Measurements from ENCODE around the gene PBRM1.
A peak's percentile ranks its signal among the peaks of the same experiment; 100 is the strongest.
"Not testable (repeated sequence)": the region's sequence is repeated elsewhere in the genome, so short reads cannot be mapped to it uniquely, and the experiment has no call there.

The PBRM1 gene

DNA sequence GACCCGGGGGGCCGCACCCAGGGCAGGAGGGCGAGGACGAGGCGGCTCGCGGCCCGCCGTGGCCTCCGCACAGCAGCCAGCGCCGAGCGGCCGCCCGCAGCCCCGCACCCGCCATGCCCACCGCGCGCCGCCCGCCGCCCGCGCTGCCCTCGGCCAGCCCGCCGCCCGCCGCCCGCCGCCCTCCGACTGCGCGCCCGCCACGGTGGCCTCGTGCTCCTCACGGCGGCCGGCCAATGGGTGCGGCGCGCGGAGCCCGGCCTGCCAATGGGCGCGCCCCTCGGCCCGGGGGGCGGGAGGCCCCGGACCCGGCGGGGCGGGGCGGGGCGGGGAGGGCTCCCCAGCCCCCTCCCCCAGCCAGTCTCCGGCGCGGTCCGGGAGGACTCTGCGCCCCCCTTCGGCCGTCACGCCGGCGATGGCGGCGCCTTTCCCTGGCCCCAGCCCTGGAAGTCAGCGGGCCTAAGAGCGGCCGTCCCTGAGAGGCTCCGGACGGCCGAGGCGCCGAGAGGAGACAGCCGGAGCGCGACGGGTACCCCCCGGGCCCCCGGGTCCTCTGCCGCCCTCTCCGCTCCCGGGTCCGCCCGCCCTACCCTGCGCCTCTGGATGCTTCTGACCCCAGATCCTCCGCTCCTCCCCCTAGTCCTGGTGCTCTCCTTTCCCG lies 152.0 kb downstream of the PBRM1 start, which contains the start of gene NT5DC2:
NT5DC2 (minus strand) TSS at position 235 of the 658 bp plus-strand sequence; CDS start at position 115, 120 bp downstream.
- peak; percentile 54 for DNase-seq

DNA sequence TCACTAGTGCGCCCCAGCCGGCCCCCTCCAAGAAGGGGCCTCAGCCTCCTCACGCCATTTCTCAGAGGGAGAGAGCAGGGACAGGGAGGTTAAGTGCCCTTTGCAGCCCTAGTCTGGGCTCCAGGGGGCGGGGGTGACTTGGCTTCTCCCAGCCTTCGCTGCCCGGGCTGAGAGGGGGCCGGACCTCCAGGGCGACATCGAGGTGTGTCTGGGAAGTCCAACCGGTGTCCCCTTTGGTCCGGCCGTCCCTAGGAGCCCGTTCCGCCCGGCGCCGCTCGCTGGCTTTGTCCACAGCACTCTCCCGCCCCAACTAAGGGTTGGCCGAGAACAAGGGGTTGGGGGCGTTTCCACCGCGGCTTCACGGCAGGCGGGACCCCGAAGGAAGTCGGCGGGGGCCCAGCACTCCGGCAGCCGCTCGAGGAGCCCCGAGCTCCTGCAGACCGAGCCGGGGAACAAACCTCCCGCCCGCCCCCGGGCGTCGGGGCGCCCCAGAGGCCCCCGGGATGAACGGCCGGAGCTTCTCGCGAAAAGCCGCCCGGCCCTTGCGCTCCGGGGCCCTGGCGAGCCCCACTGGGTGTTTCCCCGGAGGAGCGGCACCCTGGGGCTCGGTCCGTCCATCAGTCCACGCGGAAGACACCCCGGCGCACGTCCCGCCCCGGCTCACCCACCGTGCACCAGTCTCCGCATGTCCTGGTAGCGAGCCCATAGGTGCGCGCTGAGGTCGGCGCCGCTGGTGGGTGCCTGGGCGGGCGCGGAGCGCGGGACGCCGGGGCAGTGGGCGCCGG lies 152.7 kb downstream of the PBRM1 start:
- no peak for DNase-seq

DNA sequence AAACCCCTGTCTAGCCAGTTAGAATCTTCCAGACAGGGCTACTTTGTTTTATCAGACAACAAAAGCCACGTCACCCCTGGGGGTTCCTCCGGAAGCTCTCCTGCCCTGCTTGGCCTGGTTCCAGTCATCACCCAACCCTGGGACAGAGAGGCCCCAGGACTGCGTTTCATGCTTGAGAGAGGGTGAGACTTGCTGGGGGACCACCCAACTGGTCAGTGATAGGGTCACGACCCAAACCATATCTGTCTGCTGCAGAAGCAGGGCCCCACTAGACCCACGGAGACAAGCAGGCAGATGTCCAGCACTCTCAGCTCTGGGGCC lies 153.2 kb downstream of the PBRM1 start:
- no peak for DNase-seq

DNA sequence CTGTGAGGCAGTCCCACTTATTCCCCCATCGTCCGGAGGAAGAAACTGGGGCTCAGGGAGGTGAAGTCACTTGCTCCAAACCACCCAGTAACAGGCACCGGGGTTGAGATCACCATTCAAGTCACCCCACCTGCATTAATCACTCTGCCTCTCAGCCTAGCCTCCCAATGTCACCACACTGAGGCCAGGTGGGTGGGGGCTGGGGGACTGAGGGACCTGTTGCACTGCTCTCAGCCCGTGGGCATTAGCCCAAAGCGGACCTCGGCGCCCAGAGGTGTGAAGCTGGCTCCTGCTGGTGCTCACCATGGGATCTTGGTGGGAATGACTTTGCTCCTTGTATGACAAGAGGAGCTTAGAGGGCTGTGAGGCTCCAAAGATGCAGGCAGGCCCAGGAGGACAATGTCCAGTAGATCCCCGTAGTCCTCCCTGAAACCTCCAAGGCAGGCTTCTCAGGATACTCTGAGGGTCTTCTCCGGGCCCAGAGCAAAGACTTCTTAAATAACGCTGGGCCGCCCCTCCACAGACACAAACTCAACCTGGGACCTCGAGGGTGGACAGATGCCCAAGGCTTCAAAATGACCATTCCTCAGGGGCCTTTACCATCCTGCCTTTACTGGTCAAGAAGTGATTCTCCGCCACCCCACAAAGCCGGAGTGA lies 153.7 kb downstream of the PBRM1 start:
- no peak for DNase-seq

DNA sequence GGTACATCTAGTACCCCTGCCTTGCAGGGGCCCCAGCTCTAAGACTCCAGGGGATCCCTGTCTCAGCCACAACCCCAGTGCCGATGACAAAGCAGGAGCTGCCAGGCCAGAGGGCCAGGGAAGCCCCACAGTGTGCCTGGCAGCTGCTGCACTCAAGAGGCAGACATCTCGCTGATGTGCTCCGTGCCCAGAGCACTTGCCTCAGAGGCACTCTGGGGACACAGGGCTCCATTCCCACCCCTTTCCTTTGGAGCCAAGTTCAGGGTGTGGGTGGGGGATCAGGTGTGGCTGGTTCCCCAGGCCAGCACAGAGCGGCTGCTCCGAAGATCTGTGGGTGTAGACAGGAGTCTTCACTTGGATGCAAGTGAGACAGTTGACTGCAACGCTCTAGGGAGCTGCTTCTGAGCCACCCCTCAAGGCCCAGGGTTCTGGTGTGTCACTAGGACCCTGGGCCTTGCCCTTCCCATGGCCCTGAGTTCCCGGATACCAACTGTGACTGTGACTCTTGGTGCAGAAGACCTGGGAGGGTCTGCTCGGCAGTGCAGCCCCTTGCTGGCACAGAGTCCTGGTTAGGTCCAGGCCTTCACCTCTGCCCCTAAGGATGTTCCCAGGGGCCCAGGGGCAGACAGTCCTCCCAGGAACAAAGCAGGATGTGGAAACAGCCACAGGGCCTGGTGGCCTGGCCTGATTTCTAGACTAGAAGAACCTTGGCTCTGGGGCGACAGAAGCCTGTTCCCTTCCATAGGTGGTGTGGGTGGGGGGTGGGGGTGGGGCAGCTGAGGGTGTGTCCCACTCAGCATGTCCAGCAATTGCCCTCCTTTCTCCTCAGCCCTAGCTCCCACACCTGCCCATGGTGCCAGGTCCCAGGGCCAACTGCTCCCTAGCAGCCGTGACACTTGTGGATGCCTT lies 154.5 kb downstream of the PBRM1 start:
- no peak for DNase-seq

DNA sequence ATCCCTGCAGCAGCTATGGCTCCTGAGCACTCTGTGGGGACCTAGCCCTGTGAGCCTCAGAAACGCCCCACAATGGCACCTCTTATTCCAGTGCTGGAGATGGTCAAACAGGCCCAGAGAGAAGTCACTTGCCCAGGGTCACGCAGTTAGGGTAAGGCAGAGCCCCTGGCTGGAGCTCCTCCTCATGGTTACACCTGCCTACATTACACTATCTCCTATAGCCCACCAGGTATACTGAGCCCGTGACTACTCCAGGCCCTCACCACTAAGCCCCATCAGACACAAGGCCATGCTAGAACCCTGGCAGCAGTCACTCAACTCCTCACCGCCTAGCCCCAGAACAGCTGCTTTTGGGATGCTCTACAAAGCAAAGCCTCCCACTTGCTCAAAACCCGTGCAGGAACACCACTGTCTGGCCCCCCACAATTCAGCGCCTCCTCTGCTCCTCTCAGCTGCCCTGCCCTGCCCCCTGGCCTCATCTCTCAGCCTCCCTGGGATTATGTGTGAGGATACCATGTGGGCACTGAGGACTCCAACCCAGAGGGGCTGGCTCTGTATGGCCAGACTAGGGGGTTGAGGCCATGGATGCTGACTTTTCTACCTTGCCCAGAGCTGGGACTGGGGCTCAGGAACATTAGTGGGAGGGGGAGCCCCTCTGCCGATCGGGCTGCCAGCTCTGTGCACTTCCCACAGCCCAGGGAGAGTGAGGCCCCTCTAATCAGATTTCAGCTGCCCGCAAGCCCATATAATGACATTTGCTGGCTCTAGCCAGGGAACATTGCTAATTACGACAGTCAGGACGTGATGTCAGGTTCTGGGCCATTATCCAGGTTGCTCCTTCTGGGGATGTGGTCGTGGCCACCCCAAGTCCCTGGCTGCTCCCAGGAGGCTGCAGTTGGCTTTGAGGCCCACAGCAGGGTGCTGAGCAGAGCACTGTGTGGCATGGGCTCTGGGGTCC lies 156.1 kb downstream of the PBRM1 start:
- DNase-seq: no peak

DNA sequence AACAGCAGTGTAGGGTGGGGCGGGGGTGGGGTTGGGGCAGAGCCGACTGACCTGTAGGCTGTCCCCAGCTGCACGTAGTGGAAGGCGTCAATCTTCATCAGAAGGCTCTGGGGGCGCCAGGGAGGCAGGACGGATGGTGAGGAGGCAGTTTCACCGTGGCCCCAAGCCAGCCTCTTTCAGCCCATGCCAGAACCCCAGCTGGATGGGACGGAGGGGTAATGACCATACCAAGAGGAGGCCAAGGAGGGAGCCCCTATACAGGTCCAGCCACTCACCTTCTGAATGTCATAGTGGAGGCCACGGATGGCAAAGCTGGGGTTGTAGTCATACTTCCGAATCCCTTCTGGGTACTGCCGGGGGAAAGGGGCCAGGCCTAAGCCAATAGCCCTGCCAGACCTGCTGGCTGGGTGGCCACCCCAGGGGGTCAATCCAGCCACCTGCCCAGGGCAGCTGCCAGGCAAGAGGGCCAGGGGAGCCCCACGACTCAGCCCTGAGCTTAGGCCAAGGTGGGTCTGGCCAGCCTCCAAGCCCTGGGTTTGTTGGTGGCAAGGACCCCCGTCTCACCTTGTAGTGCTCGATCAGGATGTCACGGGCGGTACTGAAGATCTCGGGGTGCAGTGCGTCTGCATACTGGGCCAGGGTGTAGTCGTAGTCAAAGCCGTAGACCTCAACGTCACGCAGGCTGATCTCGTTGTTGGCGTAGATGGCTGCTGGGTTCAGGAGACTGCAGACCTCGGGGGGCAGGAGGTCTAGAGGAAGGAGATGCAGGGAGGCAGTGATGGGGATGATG lies 156.9 kb downstream of the PBRM1 start:
- DNase-seq: no peak

DNA sequence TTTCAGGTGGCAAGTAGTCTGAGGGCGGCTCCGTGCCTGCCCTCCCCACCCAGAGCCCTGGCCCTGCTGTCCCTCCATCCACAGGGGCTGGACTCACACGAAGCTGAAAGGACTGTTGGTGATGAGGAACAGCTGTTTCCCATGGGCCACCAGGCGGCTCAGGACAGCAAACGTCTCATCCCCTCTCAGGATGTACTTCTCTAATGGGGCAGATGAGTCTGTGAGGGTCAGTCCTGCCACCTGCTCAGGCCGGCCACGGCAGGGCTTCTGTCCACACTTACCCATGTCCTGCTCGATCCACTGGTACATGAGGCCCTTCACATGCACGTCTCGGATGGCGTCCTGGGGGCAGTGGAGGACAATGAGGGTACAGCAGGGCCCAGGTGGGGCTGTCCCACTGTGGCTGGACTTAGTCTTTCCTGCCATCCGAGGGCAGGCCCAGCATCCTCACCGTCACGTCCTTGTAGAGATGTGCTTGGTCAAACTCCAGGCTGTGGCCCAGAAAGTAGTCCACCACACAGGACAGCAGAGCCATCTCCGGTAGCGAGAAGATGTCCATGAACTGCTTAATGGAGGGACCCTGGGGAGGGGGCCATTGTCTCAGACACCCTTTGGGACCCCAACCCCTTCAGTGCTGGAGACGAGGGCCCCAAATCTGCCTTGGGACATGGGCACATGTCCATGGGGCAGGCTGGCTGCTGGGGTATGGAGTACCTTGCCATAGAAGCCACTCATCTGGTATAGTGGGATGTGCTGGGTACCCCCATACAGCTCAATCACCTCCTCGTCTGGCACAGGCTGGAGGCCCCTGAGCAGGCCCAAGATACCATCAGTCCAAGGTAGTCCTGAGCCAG lies 157.8 kb downstream of the PBRM1 start:
- DNase-seq: no peak

DNA sequence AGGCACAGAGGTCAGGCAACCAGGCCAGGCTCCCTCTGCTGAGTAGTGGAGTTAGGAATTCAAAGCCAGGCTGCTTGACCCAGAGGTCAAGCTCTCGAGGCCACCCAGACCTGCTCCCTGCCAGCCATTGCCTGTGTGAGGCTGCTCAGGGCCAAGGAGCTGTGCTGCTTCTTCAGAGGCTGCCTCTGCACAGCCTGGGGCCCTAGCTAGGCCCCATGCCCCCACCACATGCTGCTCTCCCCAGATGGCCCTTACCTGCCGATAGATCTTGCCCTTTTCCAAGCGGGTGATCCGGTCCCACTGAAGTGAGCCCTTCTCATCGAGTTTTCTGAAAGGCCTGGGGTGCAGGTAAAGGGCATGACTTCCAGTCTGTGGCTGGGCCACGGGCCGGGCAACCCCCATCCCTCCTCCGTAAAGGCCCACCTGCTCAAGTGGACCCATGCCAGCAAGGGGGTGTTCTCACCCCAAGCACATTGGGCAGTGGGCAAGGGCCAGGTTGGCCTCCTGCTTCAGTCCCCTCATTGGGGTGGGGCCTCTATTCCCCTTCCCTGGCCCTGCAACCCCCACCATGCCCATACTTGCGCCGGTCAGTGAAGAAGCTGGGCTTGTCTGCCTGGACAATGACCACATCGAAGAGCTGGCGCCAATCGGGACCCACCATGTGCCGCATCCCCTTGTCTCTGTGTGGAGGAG lies 158.5 kb downstream of the PBRM1 start:
- DNase-seq: no peak

DNA sequence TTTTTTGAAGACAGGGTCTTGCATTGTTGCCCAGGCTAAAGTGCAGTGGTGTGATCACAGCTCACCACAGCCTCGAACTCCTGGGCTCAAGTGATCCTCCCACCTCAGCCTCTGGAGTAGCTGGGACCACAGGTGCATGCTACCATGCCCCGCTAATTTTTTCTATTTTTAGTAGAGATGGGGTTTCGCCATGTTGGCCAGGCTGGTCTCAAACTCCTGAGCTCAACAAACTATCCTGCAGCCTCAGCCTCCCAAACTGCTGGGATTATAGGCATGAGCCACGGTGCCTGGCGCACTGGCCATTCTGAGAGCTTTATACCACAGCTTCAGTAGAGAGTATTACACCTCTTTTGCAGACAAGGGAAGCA lies 159.1 kb downstream of the PBRM1 start:
- DNase-seq: not testable (repeated sequence)

DNA sequence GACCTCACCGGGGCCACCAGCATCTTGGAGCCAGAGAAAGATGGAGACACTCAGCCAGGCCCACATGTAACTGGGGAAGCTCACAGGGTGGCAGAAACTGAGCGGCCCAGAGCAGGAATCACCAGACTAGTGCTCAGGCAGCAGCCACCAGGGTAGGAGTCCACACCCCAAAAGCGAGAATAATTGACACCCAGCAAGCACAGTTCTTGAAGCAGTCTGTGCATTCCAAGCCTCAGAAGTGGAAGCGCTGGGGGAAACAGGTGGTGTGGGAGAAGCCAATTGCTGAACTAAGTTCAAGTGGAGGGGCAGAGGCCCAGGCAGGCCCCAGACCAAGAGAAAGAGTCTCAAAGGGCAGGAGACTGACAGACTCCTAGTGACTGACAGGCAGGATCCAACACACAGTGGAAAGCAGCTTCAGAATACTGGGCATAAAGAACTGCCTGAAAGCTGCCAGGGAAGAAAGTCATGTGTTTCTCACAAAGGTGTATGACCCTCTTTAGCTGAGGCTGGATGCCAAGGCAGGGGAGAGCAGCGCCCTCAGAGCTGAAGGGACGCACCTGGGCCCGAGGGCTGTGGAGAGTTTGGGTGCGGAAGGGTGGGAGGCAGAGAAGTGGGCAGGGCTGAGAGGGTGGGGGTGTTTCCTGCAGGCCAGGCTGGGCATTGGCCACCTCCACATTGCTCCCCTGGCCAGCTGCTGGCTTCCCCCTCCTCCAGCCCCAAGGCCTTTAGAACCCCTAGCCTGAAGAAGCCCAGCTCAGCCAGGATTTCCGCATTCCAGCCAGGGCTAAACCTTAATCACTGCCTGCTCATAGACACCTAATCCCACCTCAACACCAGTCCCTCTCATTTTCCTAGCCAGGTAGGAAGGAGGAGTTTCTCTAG lies 159.8 kb downstream of the PBRM1 start:
- no peak for DNase-seq

DNA sequence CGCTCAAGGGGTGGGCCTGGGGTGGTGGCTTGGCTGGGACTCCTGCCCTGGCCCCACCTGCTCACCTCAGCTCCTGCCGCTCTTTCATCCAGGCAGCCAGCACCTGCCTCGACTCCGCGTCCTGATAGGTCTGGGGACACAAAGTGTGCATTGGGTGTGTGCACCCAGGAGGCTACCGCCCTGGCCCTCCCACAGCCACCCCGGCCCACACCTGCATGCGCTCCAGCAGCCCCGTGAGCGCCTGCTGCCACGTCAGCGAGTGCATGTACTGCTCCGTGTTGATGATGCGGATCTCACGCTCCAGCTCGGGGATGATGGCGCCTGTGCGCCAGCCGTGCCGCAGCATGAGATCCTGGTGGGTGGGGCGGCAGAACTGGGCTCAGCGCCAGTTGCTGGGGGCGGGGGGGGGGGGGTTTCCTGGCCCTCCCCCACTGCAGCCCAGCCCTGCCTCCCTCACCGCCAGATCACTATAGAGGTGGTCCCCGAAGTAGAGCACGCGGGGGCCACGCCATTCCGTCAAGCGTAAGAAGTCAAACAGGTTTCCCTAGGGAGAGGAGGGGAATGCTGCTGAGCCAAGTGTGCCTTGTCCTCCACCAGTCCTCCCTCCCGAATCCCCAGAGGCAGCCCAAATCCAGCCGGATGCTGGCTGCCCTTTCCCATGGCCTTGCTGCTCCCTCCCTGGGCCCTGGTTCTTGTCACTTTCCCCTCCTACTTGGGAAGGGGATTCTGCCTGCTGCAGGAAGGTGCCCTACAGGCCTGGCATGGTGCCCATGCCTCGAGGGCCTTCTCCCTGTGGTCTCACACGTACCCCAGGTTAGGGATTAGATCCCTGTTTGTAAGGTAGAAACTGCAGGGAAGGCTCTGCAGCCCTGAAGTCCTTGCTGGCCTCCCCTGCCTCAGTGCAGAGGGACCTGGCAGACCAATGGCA lies 160.7 kb downstream of the PBRM1 start:
- no peak for DNase-seq

DNA sequence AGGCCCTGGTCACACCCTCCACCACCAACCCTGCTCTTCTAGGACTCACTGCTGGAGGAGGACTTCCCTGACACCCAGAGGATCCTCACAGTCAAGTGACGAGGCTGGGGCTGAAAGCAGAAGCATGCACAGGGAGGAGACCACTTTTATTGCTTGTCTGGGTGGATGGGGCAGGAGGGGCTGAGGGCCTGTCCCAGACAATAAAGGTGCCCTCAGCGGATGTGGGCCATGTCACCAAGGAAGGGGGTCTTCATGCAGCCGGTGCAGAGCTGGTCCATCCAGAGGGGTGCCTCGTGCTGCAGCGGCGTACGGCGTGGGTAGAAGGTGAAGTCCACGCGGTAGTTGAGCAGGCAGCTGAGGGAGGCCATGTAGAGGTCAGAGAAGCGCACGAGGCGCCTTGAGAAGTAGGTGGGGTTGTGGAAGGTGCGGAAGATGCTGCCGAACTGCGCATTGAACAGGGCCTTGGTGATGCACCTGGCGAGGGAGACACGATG lies 161.4 kb downstream of the PBRM1 start:
- DNase-seq: no peak

DNA sequence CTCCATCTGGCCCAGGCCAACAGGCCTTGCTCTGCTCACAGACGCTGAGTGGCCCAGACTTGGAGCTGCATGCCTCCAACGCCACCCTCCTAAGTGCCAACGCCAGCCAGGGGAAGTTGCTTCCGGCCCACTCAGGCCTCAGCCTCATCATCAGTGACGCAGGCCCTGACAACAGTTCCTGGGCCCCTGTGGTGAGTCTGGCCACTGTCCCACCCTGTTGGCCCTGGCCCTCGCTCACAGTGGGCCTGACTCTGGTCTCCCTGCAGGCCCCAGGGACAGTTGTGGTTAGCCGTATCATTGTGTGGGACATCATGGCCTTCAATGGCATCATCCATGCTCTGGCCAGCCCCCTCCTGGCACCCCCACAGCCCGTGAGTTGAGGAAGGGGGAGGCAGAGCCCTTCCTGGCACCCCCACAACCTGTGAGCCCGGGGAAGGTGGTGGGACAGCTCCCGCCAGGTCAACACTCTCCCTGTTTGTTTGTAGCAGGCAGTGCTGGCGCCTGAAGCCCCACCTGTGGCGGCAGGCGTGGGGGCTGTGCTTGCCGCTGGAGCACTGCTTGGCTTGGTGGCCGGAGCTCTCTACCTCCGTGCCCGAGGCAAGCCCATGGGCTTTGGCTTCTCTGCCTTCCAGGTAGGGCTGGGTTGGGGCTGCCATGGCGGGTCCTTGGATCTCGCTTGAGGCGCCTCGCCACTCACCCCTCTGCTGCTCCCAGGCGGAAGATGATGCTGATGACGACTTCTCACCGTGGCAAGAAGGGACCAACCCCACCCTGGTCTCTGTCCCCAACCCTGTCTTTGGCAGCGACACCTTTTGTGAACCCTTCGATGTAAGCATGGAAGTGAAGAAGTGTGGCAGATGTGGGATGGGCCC lies 162.1 kb downstream of the PBRM1 start:
- DNase-seq: no peak

DNA sequence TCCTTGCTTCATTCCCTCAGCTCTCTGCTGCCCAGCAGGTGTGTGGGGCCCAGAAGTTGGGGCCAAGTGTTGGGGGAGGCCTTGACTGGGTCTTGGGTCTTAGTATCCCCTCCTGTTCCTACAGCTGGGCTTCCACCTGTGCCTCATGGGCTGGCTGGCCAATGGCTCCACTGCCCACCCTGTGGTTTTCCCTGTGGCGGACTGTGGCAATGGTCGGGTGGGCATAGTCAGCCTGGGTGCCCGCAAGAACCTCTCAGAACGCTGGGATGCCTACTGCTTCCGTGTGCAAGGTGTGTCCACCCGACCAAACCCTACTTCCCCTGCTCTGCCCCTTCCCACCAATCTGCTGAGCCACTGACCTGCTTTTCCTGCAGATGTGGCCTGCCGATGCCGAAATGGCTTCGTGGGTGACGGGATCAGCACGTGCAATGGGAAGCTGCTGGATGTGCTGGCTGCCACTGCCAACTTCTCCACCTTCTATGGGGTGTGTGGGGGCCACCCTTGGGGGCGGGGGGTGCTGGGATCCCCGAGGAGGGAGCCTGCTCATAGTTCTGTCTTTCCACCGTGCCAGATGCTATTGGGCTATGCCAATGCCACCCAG lies 163.0 kb downstream of the PBRM1 start:
- no peak for DNase-seq

All from activated effector memory CD4-positive, alpha-beta T cell treated with Interleukin-2 at 50 U/mL for 16 hours (primary cell).